Osteoblast (primary cell): ENCODE data around the gene EXD3. TPM values are rescaled to one million over a fixed set of nuclear protein-coding genes. Genes with fewer than 3 reads are reported as not detected.

ENCODE experiments used
- DNase-seq: peaks from one replicate; pipeline ENCODE4 v3.0.0; 2011; ENCODE audit warnings: low spot score, mixed read lengths; ENCODE audit not compliant: insufficient read length; ENCODE audit errors: missing footprints
- H2AFZ ChIP-seq: 2 replicates; pipeline ENCODE4 v1.6.0; 2011; ENCODE audit warnings: mild to moderate bottlenecking, low read length
- H3K27ac ChIP-seq: 2 replicates; pipeline ENCODE4 v1.5.1; 2011; ENCODE audit warnings: mild to moderate bottlenecking, low read depth, low read length, moderate library complexity
- H3K27me3 ChIP-seq: 2 replicates; pipeline ENCODE4 v1.6.0; 2012; ENCODE audit warnings: mild to moderate bottlenecking, control low read depth, inconsistent platforms, low read length, moderate library complexity; ENCODE audit not compliant: insufficient read depth
- H3K36me3 ChIP-seq: 2 replicates; pipeline ENCODE4 v1.5.1; 2011; ENCODE audit warnings: mild to moderate bottlenecking, low read length, control low read depth, moderate library complexity; ENCODE audit not compliant: insufficient read depth
- H3K4me1 ChIP-seq: 2 replicates; pipeline ENCODE4 v1.5.1; 2011; ENCODE audit warnings: mild to moderate bottlenecking, low read length, control low read depth, moderate library complexity; ENCODE audit not compliant: insufficient read depth
- H3K4me2 ChIP-seq: 2 replicates; pipeline ENCODE4 v1.6.0; 2011; ENCODE audit warnings: mild to moderate bottlenecking, low read length; ENCODE audit not compliant: insufficient read depth
- H3K4me3 ChIP-seq: fragments of 200-600 bp; sonication (generic); 3 replicates; pipeline ENCODE4 v1.5.1; 2012; ENCODE audit warnings: mild to moderate bottlenecking, low read length, inconsistent platforms; ENCODE audit not compliant: insufficient read depth
- H3K79me2 ChIP-seq: 2 replicates; pipeline ENCODE4 v1.6.0; 2012; ENCODE audit warnings: mild to moderate bottlenecking, low read length, control low read depth, inconsistent platforms; ENCODE audit not compliant: insufficient read depth
- H3K9me3 ChIP-seq: 2 replicates; pipeline ENCODE4 v1.5.1; 2011; ENCODE audit warnings: low read depth, low read length, control low read depth
- H4K20me1 ChIP-seq: 2 replicates; pipeline ENCODE4 v1.6.0; 2012; ENCODE audit warnings: mild to moderate bottlenecking, low read length, control low read depth; ENCODE audit not compliant: insufficient read depth
- total RNA-seq: library from RNA; depleted of rRNA; stranded (reverse); fragments of >200 nt; gene quantifications from 2 replicates; pipeline ENCODE4 v1.2.3, GENCODE V29; 2012
- TF ChIP-seq, protein P1 (sequence below): IDR thresholded peaks from 2 replicates; pipeline ENCODE4 v1.5.1; 2011; ENCODE audit warnings: mild to moderate bottlenecking, low read depth, low read length, moderate library complexity; ENCODE audit errors: extremely low read depth

Gene EXD3
- total RNA-seq, 1 donor = 7.6 TPM

GRCh38 chr9:137317718-137318511 lies 105.0 kb downstream of the EXD3 start:
- Histone ChIP-seq H4K20me1 (peaks cover 3% of the 10 kb centered on the region), H2AFZ (no peak overlapping the region), H3K4me2 (no peak overlapping the region), H3K27me3 (no peaks in the 10 kb centered on the region), H3K4me1 (no peaks in the 10 kb centered on the region), H3K4me3 (no peak overlapping the region), H3K79me2 (no peaks in the 10 kb centered on the region), H3K27ac (no peak overlapping the region), H3K9me3 (no peaks in the 10 kb centered on the region), H3K36me3 (no peaks in the 10 kb centered on the region)
- peak; percentile 88 for DNase-seq
- TF ChIP-seq, protein P1, sequence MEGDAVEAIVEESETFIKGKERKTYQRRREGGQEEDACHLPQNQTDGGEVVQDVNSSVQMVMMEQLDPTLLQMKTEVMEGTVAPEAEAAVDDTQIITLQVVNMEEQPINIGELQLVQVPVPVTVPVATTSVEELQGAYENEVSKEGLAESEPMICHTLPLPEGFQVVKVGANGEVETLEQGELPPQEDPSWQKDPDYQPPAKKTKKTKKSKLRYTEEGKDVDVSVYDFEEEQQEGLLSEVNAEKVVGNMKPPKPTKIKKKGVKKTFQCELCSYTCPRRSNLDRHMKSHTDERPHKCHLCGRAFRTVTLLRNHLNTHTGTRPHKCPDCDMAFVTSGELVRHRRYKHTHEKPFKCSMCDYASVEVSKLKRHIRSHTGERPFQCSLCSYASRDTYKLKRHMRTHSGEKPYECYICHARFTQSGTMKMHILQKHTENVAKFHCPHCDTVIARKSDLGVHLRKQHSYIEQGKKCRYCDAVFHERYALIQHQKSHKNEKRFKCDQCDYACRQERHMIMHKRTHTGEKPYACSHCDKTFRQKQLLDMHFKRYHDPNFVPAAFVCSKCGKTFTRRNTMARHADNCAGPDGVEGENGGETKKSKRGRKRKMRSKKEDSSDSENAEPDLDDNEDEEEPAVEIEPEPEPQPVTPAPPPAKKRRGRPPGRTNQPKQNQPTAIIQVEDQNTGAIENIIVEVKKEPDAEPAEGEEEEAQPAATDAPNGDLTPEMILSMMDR = no peak

- TF ChIP-seq, protein P1 = no peak
- no peaks in the 10 kb centered on the region for H3K79me2 ChIP-seq
- no peak overlapping the region for H3K4me3 ChIP-seq
- no peaks in the 10 kb centered on the region for H3K9me3 ChIP-seq
- no peak overlapping the region for H3K27ac ChIP-seq
- no peak overlapping the region for H2AFZ ChIP-seq
- H3K4me2 ChIP-seq = no peak overlapping the region
- no peaks in the 10 kb centered on the region for H3K36me3 ChIP-seq
- no peaks in the 10 kb centered on the region for H3K27me3 ChIP-seq
- H3K4me1 ChIP-seq = no peaks in the 10 kb centered on the region
- peaks cover 3% of the 10 kb centered on the region for H4K20me1 ChIP-seq
- peak; percentile 71 for DNase-seq
Measured at GRCh38 chr9:137317021-137317717, 105.8 kb downstream of the EXD3 start.

DNA sequence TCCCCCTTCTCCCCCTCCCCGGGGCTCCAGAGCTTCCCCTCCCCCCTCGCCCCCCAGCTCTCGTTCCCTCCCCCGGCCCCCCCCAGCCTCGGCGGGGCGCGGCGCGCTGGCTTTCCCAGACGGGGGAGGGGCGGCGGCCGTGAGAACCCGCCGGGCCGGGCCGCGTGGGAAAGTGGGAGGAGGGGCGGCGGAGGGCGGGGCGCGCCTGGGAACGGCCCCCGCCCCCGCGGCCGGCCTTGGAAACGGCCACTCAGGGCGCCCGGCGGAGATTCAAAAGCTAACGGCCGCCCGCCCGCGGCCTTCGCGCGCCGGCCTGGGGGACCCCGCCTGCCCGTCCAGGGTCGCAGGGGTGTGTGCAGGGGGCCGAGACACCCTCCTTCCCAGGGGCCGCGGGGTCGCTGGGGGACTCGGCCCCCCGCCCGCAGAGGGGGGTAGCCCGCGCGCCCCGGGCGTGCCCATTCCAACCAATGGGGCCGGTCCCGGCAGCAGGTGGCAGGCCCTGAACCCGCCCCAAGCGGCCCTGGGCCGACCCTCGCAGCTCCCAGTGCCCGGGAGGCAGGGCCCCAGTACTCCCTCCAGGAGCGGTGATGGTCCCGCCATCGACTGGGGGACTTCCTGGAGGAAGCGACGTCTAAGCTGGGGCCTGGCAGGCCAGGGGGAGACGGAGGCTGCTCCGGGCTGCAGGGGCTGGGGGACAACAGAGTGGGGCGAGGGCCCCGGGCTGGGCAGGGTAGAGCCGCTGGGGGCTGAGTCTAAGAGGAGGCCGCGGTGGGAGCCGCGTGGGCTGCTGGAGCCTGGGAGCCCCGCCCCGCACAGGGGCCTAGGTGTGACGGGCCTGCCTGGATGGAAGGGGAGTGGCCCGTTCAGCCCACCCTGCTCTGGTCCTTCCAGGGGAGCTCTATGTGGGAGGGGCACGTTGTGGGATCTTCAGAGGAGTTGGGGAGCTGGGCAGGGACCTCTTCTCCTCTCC lies 106.7 kb downstream of the EXD3 start:
- no peaks in the 10 kb centered on the region for H3K9me3 ChIP-seq
- H3K36me3 ChIP-seq = no peaks in the 10 kb centered on the region
- no peak overlapping the region for H3K27ac ChIP-seq
- H3K27me3 ChIP-seq = no peaks in the 10 kb centered on the region
- H3K4me2 ChIP-seq = peak overlapping the region; percentile 51
- H4K20me1 ChIP-seq = peaks cover 3% of the 10 kb centered on the region
- TF ChIP-seq, protein P1 = no peak
- peak overlapping the region; percentile 30 for H3K4me3 ChIP-seq
- peak; percentile 98 for DNase-seq
- H2AFZ ChIP-seq = no peak overlapping the region
- no peaks in the 10 kb centered on the region for H3K4me1 ChIP-seq
- no peaks in the 10 kb centered on the region for H3K79me2 ChIP-seq
